ENCODE data around the gene AGPAT2.

Gene AGPAT2

GRCh38 chr9:136651860-136652259 lies 35.4 kb downstream of the AGPAT2 start:
- TF ChIP-seq FOXP2 (optimal IDR thresholded peaks at IDR 0.05; ENCODE audit: borderline replicate concordance, extremely low read depth, extremely low read length, insufficient read depth) (no peak), TAF1 (IDR thresholded peaks at IDR 0.05; ENCODE audit: borderline replicate concordance, insufficient read depth, low read length) (no peak), SIN3A (IDR thresholded peaks at IDR 0.05; ENCODE audit: borderline replicate concordance, insufficient read depth, low read length) (no peak), POLR2AphosphoS5 (IDR thresholded peaks at IDR 0.05; ENCODE audit: low read depth, low read length) (no peak), REST (IDR thresholded peaks at IDR 0.05; ENCODE audit: insufficient read depth in 1 of 2, low read depth in 2 of 2, low read length in 2 of 2) (no peak)

GRCh38 chr9:136650648-136651047 lies 36.6 kb downstream of the AGPAT2 start:
- TF ChIP-seq REST (IDR thresholded peaks at IDR 0.05; ENCODE audit: insufficient read depth in 1 of 2, low read depth in 2 of 2, low read length in 2 of 2) (no peak), SIN3A (IDR thresholded peaks at IDR 0.05; ENCODE audit: borderline replicate concordance, insufficient read depth, low read length) (no peak), TAF1 (IDR thresholded peaks at IDR 0.05; ENCODE audit: borderline replicate concordance, insufficient read depth, low read length) (no peak), POLR2AphosphoS5 (IDR thresholded peaks at IDR 0.05; ENCODE audit: low read depth, low read length) (no peak), FOXP2 (optimal IDR thresholded peaks at IDR 0.05; ENCODE audit: borderline replicate concordance, extremely low read depth, extremely low read length, insufficient read depth) (no peak)

- TF ChIP-seq POLR2AphosphoS5 (IDR thresholded peaks at IDR 0.05; ENCODE audit: low read depth, low read length) (no peak), TAF1 (IDR thresholded peaks at IDR 0.05; ENCODE audit: borderline replicate concordance, insufficient read depth, low read length) (no peak), FOXP2 (optimal IDR thresholded peaks at IDR 0.05; ENCODE audit: borderline replicate concordance, extremely low read depth, extremely low read length, insufficient read depth) (no peak)
These were observed 37.2 kb downstream of the AGPAT2 start for GRCh38 chr9:136650021-136650420.

GRCh38 chr9:136648751-136649150 lies 38.5 kb downstream of the AGPAT2 start:
- TF ChIP-seq POLR2AphosphoS5 (IDR thresholded peaks at IDR 0.05; ENCODE audit: low read depth, low read length): no peak
- no peak for TF ChIP-seq TAF1 (IDR thresholded peaks at IDR 0.05; ENCODE audit: borderline replicate concordance, insufficient read depth, low read length)
- TF ChIP-seq FOXP2 (optimal IDR thresholded peaks at IDR 0.05; ENCODE audit: borderline replicate concordance, extremely low read depth, extremely low read length, insufficient read depth): no peak
- TF ChIP-seq REST (IDR thresholded peaks at IDR 0.05; ENCODE audit: insufficient read depth in 1 of 2, low read depth in 2 of 2, low read length in 2 of 2): no peak
- TF ChIP-seq SIN3A (IDR thresholded peaks at IDR 0.05; ENCODE audit: borderline replicate concordance, insufficient read depth, low read length): no peak

- TF ChIP-seq SIN3A (IDR thresholded peaks at IDR 0.05; ENCODE audit: borderline replicate concordance, insufficient read depth, low read length): no peak
- no peak for TF ChIP-seq TAF1 (IDR thresholded peaks at IDR 0.05; ENCODE audit: borderline replicate concordance, insufficient read depth, low read length)
- no peak for TF ChIP-seq FOXP2 (optimal IDR thresholded peaks at IDR 0.05; ENCODE audit: borderline replicate concordance, extremely low read depth, extremely low read length, insufficient read depth)
- TF ChIP-seq REST (IDR thresholded peaks at IDR 0.05; ENCODE audit: insufficient read depth in 1 of 2, low read depth in 2 of 2, low read length in 2 of 2): no peak
- no peak for TF ChIP-seq POLR2AphosphoS5 (IDR thresholded peaks at IDR 0.05; ENCODE audit: low read depth, low read length)
These were observed 40.2 kb downstream of the AGPAT2 start for GRCh38 chr9:136646827-136647711.

Measured in PFSK-1 (cell line).